Measurements from ENCODE around the gene MAEA.
"Not testable (repeated sequence)": the region's sequence is repeated elsewhere in the genome, so short reads cannot be mapped to it uniquely, and the experiment has no call there.

The MAEA gene

GRCh38 chr4:1321946-1322650 is 32.4 kb downstream of the MAEA start:
- no peaks in the 10 kb centered on the region for H3K36me3 ChIP-seq (ENCODE audit: insufficient read depth)
- no peak overlapping the region for H3K9ac ChIP-seq
- H3K27ac ChIP-seq: no peak overlapping the region
- no peak overlapping the region for H2AFZ ChIP-seq (ENCODE audit: low read depth)
- TF ChIP-seq CTCF (conservative IDR thresholded peaks at IDR 0.05; ENCODE audit: low read depth, low read length): no peak
- no peak overlapping the region for H3K4me3 ChIP-seq (IDR thresholded peaks at IDR 0.05; ENCODE audit: insufficient read depth, low read depth, low read length)
- no peaks in the 10 kb centered on the region for H3K27me3 ChIP-seq (ENCODE audit: insufficient read depth, low read depth)
- no peaks in the 10 kb centered on the region for H3K79me2 ChIP-seq (ENCODE audit: insufficient read depth, low read depth)
- H4K20me1 ChIP-seq (ENCODE audit: insufficient read depth): no peaks in the 10 kb centered on the region
- H3K4me2 ChIP-seq: no peak overlapping the region
- H3K4me1 ChIP-seq (ENCODE audit: low read depth, poor library complexity, severe bottlenecking): no peaks in the 10 kb centered on the region

DNA sequence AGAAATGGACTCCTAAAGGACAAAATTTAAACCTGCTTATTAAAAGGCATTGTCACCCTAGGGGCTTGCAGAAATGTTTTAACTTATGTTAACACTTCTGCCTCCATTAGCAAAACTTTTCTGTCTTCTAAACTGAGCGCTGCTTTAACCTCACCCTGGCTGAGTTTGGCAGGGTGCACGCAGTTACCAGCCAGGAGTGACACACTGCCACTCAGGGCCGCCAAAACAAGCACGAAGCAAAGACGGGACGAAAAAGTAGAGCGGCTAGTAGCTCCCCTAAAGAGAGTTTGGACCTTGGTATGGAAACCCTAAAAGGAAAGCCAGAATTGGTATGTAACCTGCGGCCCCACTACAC is 33.6 kb downstream of the MAEA start:
- no peaks in the 10 kb centered on the region for H3K36me3 ChIP-seq (ENCODE audit: insufficient read depth)
- H2AFZ ChIP-seq (ENCODE audit: low read depth): no peak overlapping the region
- no peak for TF ChIP-seq CTCF (conservative IDR thresholded peaks at IDR 0.05; ENCODE audit: low read depth, low read length)
- no peak overlapping the region for H3K4me3 ChIP-seq (IDR thresholded peaks at IDR 0.05; ENCODE audit: insufficient read depth, low read depth, low read length)
- no peaks in the 10 kb centered on the region for H4K20me1 ChIP-seq (ENCODE audit: insufficient read depth)
- no peak overlapping the region for H3K9ac ChIP-seq
- no peak overlapping the region for H3K27ac ChIP-seq
- no peaks in the 10 kb centered on the region for H3K79me2 ChIP-seq (ENCODE audit: insufficient read depth, low read depth)
- no peak overlapping the region for H3K4me2 ChIP-seq
- no peaks in the 10 kb centered on the region for H3K27me3 ChIP-seq (ENCODE audit: insufficient read depth, low read depth)
- no peaks in the 10 kb centered on the region for H3K4me1 ChIP-seq (ENCODE audit: low read depth, poor library complexity, severe bottlenecking)

GRCh38 chr4:1323635-1324442 is 34.1 kb downstream of the MAEA start:
- Histone ChIP-seq H3K4me3 (IDR thresholded peaks at IDR 0.05; ENCODE audit: insufficient read depth, low read depth, low read length) (no peak overlapping the region), H2AFZ (ENCODE audit: low read depth) (no peak overlapping the region), H3K9ac (no peak overlapping the region), H4K20me1 (ENCODE audit: insufficient read depth) (no peaks in the 10 kb centered on the region), H3K79me2 (ENCODE audit: insufficient read depth, low read depth) (no peaks in the 10 kb centered on the region), H3K4me1 (ENCODE audit: low read depth, poor library complexity, severe bottlenecking) (no peaks in the 10 kb centered on the region), H3K4me2 (no peak overlapping the region), H3K27me3 (ENCODE audit: insufficient read depth, low read depth) (no peaks in the 10 kb centered on the region), H3K36me3 (ENCODE audit: insufficient read depth) (no peaks in the 10 kb centered on the region), H3K27ac (no peak overlapping the region)
- no peak for TF ChIP-seq CTCF (conservative IDR thresholded peaks at IDR 0.05; ENCODE audit: low read depth, low read length)

DNA sequence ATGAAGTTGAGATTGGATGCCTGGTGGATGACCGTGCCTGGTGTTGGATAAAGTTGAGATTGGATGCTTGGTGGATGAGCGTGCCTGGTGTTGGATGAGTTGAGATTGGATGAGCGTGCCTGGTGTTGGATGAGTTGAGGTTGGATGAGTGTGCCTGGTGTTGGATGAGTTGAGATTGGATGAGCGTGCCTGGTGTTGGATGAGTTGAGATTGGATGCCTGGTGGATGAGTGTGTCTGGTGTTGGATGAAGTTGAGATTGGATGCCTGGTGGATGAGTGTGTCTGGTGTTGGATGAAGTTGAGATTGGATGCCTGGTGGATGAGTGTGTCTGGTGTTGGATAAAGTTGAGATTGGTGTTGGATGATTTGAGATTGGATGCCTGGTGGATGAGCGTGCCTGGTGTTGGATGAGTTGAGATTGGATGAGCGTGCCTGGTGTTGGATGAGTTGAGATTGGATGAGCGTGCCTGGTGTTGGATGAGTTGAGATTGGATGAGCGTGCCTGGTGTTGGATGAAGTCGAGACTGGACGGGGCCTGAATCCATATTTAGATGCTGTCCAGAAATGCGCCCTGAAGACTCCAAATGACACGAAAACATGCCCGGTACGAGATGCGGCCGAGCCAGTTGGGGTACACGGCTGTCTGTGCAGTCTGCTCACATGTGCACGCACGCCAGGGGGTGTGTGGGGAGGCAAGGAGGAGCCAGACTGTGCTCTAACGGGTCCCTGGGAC is 34.9 kb downstream of the MAEA start:
- H3K27ac ChIP-seq; H3K4me1 ChIP-seq (ENCODE audit: low read depth, poor library complexity, severe bottlenecking); H2AFZ ChIP-seq (ENCODE audit: low read depth); H3K79me2 ChIP-seq (ENCODE audit: insufficient read depth, low read depth); H3K27me3 ChIP-seq (ENCODE audit: insufficient read depth, low read depth); H3K36me3 ChIP-seq (ENCODE audit: insufficient read depth); H3K4me2 ChIP-seq; H3K9ac ChIP-seq; H4K20me1 ChIP-seq (ENCODE audit: insufficient read depth); H3K4me3 ChIP-seq (IDR thresholded peaks at IDR 0.05; ENCODE audit: insufficient read depth, low read depth, low read length): not testable (repeated sequence)

Measured in KMS-11 (cell line).